SU-DHL-6 (cell line): ENCODE results near the gene UBE2O.

Experiments used
- H2AFZ ChIP-seq: fragments of 200-600 bp; sonication (generic); 2 replicates; pipeline ENCODE4 v1.6.1; 2014; ENCODE audit warnings: low read depth, mild to moderate bottlenecking, moderate library complexity, mixed read lengths, antibody characterized with exemption, low read length; ENCODE audit not compliant: severe bottlenecking
- H3F3A ChIP-seq: fragments of 200-600 bp; shearing (Covaris generic); 2 replicates; pipeline ENCODE4 v1.6.0; 2016; ENCODE audit warnings: antibody characterized with exemption, mild to moderate bottlenecking; ENCODE audit not compliant: insufficient read depth
- H3K27ac ChIP-seq: fragments of 200-600 bp; sonication (generic); 2 replicates; pipeline ENCODE4 v1.5.1; 2016; ENCODE audit warnings: low read depth, mild to moderate bottlenecking, low read length, moderate library complexity, mixed read lengths
- H3K27me3 ChIP-seq: fragments of 200-600 bp; sonication (generic), shearing (Covaris generic); 2 replicates; pipeline ENCODE4 v1.6.0; 2014; ENCODE audit warnings: mild to moderate bottlenecking, low read length
- H3K36me3 ChIP-seq: fragments of 200-600 bp; sonication (generic); 2 replicates; pipeline ENCODE4 v1.6.1; 2014; ENCODE audit warnings: mild to moderate bottlenecking, low read length, mixed read lengths
- H3K4me2 ChIP-seq: fragments of 300-600, 200-600 bp; shearing (Covaris generic), sonication (generic); 2 replicates; pipeline ENCODE4 v1.6.0; 2014; ENCODE audit warnings: low read length, low read depth, mild to moderate bottlenecking; ENCODE audit not compliant: poor library complexity, severe bottlenecking
- H3K4me3 ChIP-seq: fragments of 200-600 bp; sonication (generic); 2 replicates; pipeline ENCODE4 v1.5.1; 2014; ENCODE audit warnings: antibody characterized with exemption, low read length, mild to moderate bottlenecking, mixed read lengths; ENCODE audit not compliant: insufficient read depth, poor library complexity, severe bottlenecking
- H3K79me2 ChIP-seq: fragments of 200-600 bp; sonication (generic); 2 replicates; pipeline ENCODE4 v1.6.1; 2014; ENCODE audit warnings: mild to moderate bottlenecking, low read length, moderate library complexity; ENCODE audit not compliant: insufficient read depth
- H3K9ac ChIP-seq: fragments of 200-600 bp; sonication (generic); 2 replicates; pipeline ENCODE4 v1.7.0; 2014; ENCODE audit warnings: mild to moderate bottlenecking, low read length
- H3K9me2 ChIP-seq: fragments of 200-600 bp; sonication (generic); replicated peaks from 2 replicates; pipeline ENCODE4 v1.6.1; 2014; ENCODE audit warnings: low read length; ENCODE audit not compliant: insufficient read depth
- H3K9me3 ChIP-seq: fragments of 200-600 bp; sonication (generic); 2 replicates; pipeline ENCODE4 v1.6.1; 2014; ENCODE audit warnings: low read length, mixed read lengths; ENCODE audit not compliant: insufficient read depth
- H4K20me1 ChIP-seq: fragments of 200-600 bp; sonication (generic); 2 replicates; pipeline ENCODE4 v1.6.1; 2014; ENCODE audit warnings: low read depth, mild to moderate bottlenecking, antibody characterized with exemption, low read length, moderate library complexity, mixed read lengths
- EZH2phosphoT487 ChIP-seq: fragments of 200-600 bp; sonication (generic), shearing (Covaris generic); conservative IDR thresholded peaks from 2 replicates; pipeline ENCODE4 v1.6.1; 2018; ENCODE audit warnings: mild to moderate bottlenecking, antibody characterized with exemption, low read length, moderate library complexity, mixed read lengths
- TF ChIP-seq, protein P1 (sequence below): fragments of 200-600 bp; sonication (generic); IDR thresholded peaks from one replicate; pipeline ENCODE4 v1.5.1; 2017; ENCODE audit warnings: antibody characterized with exemption, mild to moderate bottlenecking, low read length, moderate library complexity; ENCODE audit not compliant: insufficient read depth, poor library complexity, severe bottlenecking

UBE2O gene

GRCh38 chr17:76477576-76477975, 24.6 kb upstream of the UBE2O start:
- Histone ChIP-seq H3K27me3 (no peaks in the 10 kb centered on the region), H2AFZ (no peak overlapping the region), H4K20me1 (no peaks in the 10 kb centered on the region), H3K9ac (no peak overlapping the region), H3K79me2 (no peaks in the 10 kb centered on the region), H3K9me2 (no peaks in the 10 kb centered on the region), H3K4me2 (no peak overlapping the region), H3K27ac (no peak overlapping the region), H3K36me3 (no peaks in the 10 kb centered on the region), H3K9me3 (no peaks in the 10 kb centered on the region), H3K4me3 (no peak overlapping the region), H3F3A (peaks cover 22% of the 10 kb centered on the region)
- TF ChIP-seq EZH2phosphoT487 = no peak
- TF ChIP-seq, protein P1, sequence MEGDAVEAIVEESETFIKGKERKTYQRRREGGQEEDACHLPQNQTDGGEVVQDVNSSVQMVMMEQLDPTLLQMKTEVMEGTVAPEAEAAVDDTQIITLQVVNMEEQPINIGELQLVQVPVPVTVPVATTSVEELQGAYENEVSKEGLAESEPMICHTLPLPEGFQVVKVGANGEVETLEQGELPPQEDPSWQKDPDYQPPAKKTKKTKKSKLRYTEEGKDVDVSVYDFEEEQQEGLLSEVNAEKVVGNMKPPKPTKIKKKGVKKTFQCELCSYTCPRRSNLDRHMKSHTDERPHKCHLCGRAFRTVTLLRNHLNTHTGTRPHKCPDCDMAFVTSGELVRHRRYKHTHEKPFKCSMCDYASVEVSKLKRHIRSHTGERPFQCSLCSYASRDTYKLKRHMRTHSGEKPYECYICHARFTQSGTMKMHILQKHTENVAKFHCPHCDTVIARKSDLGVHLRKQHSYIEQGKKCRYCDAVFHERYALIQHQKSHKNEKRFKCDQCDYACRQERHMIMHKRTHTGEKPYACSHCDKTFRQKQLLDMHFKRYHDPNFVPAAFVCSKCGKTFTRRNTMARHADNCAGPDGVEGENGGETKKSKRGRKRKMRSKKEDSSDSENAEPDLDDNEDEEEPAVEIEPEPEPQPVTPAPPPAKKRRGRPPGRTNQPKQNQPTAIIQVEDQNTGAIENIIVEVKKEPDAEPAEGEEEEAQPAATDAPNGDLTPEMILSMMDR = no peak

- Histone ChIP-seq H3K27ac (no peak overlapping the region), H3K4me3 (no peak overlapping the region), H3K79me2 (no peaks in the 10 kb centered on the region), H3F3A (peaks cover 14% of the 10 kb centered on the region), H3K36me3 (no peaks in the 10 kb centered on the region), H3K4me2 (no peak overlapping the region), H3K9ac (no peak overlapping the region), H3K27me3 (no peaks in the 10 kb centered on the region), H2AFZ (no peak overlapping the region), H3K9me3 (no peaks in the 10 kb centered on the region), H3K9me2 (no peaks in the 10 kb centered on the region), H4K20me1 (no peaks in the 10 kb centered on the region)
- TF ChIP-seq EZH2phosphoT487 = no peak
- TF ChIP-seq, protein P1 = no peak
These were observed 23.8 kb upstream of the UBE2O start for GRCh38 chr17:76476736-76477135.

- H2AFZ ChIP-seq = no peak overlapping the region
- no peak overlapping the region for H3K4me3 ChIP-seq
- no peaks in the 10 kb centered on the region for H3K9me3 ChIP-seq
- no peaks in the 10 kb centered on the region for H3K36me3 ChIP-seq
- H3K27me3 ChIP-seq = no peaks in the 10 kb centered on the region
- no peak overlapping the region for H3K4me2 ChIP-seq
- 0 out of 2 replicates have a peak, but pooled peaks cover 1% of the 10 kb centered on the region for H3F3A ChIP-seq
- no peak overlapping the region for H3K9ac ChIP-seq
- TF ChIP-seq, protein P1 = no peak
- TF ChIP-seq EZH2phosphoT487 = no peak
- no peaks in the 10 kb centered on the region for H4K20me1 ChIP-seq
- H3K9me2 ChIP-seq = no peaks in the 10 kb centered on the region
- no peaks in the 10 kb centered on the region for H3K79me2 ChIP-seq
- H3K27ac ChIP-seq = no peak overlapping the region
These were observed 22.4 kb upstream of the UBE2O start for GRCh38 chr17:76475302-76475701.

DNA sequence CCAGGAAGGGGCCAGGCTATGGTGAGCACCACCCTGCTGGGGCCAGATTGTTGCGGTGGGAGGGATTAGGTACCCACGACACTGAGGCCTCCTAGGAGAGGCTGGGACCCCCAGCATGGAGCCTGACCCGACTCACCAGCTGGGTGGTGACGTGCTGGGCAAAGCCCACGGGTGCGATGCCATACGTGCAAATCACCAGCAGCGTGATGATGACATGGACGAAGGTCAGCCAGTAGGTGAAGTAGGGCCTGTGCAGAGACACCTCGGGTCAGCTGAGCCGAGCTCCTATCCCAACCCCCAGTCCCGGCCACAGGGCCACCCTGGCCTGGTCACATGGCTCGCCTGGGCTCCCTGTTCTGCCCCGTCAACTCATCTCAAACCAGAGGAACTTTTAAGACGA, 21.9 kb upstream of the UBE2O start:
- no peak overlapping the region for H3K9ac ChIP-seq
- H2AFZ ChIP-seq = no peak overlapping the region

More for the DNA sequence above, 21.9 kb upstream of the UBE2O start:
- no peak overlapping the region for H3K4me2 ChIP-seq
- no peak overlapping the region for H3K27ac ChIP-seq
- H3K79me2 ChIP-seq = no peaks in the 10 kb centered on the region
- H4K20me1 ChIP-seq = no peaks in the 10 kb centered on the region
- no peaks in the 10 kb centered on the region for H3F3A ChIP-seq
- H3K4me3 ChIP-seq = no peak overlapping the region
- TF ChIP-seq EZH2phosphoT487 = no peak
- TF ChIP-seq, protein P1 = no peak
- H3K9me3 ChIP-seq = no peaks in the 10 kb centered on the region
- no peaks in the 10 kb centered on the region for H3K9me2 ChIP-seq
- H3K36me3 ChIP-seq = no peaks in the 10 kb centered on the region
- H3K27me3 ChIP-seq = no peaks in the 10 kb centered on the region
